ENCODE data around the gene ADAM19.

The ADAM19 gene

DNA sequence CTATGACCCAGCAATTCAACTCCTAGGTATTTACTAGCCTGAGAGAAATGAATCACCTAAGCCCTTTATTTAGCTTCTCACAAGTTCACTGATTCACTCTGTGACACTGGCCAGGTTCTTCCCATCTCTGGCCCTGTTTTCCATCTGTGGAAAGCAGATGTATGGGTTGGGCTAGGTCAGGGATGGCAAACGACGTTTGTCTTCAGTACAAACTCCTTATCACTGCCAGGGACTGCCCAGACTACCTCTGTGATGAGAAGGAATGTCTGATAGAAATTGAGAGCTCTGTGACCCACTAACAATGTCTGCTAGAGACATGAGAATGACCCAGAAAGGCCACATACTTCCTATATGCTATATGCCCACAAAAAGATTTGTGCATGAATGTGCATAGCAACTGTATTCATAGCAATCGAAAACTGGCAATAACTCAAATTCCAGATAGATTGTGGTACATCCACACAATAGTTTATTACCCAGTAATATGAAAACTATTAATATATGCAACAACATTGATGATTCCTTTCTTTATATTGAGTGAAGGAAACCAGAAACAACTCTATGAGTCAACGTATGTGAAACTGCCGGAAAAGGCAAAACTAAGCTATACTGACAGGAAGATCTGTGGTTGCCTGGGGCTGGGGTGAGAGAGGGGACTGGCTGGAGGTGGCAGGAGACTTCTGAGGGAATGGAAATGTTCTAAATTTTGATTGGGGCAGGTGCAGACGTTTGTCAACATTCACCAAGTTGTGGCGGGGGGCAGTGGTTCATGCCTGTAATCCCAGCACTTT is 32.0 kb upstream of the ADAM19 start:
- ChIA-PET CTCF (no interaction called here), POLR2A (no interaction called here)
- no peak for TF ChIP-seq LEF1 (IDR thresholded peaks at IDR 0.05; ENCODE audit: borderline replicate concordance)
- no peak for TF ChIP-seq ZNF384 (IDR thresholded peaks at IDR 0.05)
- TF ChIP-seq BHLHE40 (IDR thresholded peaks at IDR 0.05; ENCODE audit: borderline replicate concordance), result no peak
- no peak for TF ChIP-seq FOXM1 (IDR thresholded peaks at IDR 0.05; ENCODE audit: borderline replicate concordance)
- TF ChIP-seq FOXA1 (IDR thresholded peaks at IDR 0.05), result no peak
- TF ChIP-seq TARDBP (IDR thresholded peaks at IDR 0.05), result no peak
- no peak for TF ChIP-seq L3MBTL2 (conservative IDR thresholded peaks at IDR 0.05)
- no peak for TF ChIP-seq HDGF (IDR thresholded peaks at IDR 0.05; ENCODE audit: borderline replicate concordance)
- no peak for TF ChIP-seq PKNOX1 (IDR thresholded peaks at IDR 0.05)
- TF ChIP-seq NFRKB (IDR thresholded peaks at IDR 0.05), result no peak
- no peak for TF ChIP-seq ELF4 (IDR thresholded peaks at IDR 0.05)
- DNase-seq (ENCODE audit: extremely low spot score), result no peak

GRCh38 chr5:157606046-157606445 is 30.5 kb upstream of the ADAM19 start:
- no peak for DNase-seq (ENCODE audit: extremely low spot score)
- ChIA-PET CTCF (no interaction called here), POLR2A (no interaction called here)
- TF ChIP-seq ELF4 (IDR thresholded peaks at IDR 0.05) (no peak), ZNF384 (IDR thresholded peaks at IDR 0.05) (no peak), HDGF (IDR thresholded peaks at IDR 0.05; ENCODE audit: borderline replicate concordance) (no peak)

- ChIA-PET POLR2A (no interaction called here), CTCF (no interaction called here)
- DNase-seq (ENCODE audit: extremely low spot score), result no peak
- TF ChIP-seq HDGF (IDR thresholded peaks at IDR 0.05; ENCODE audit: borderline replicate concordance), result no peak
Measured at GRCh38 chr5:157603333-157604190, 28.0 kb upstream of the ADAM19 start.

DNA sequence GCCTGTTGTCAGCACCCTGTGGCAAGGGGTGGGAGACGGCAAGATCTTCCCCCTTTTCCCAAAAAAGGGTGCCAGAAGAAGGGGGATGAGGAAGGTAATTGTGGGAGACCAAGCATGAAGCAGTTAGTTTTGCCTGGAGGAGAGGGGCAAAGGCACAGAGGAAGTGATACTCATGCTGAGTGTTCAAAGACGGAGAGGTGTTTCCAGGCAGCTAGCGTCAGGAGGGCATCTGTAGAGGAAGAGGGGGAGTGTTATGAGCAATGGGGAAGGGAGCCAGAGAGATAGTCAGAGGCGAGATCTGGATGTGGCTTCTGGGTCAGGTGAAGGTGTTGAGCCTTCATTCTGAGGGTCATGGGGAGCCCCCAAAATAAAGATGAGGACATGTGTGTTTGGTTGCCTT is 26.9 kb upstream of the ADAM19 start:
- TF ChIP-seq LEF1 (IDR thresholded peaks at IDR 0.05; ENCODE audit: borderline replicate concordance) (no peak), FOXK2 (IDR thresholded peaks at IDR 0.05) (no peak), ELF4 (IDR thresholded peaks at IDR 0.05) (no peak), BHLHE40 (IDR thresholded peaks at IDR 0.05; ENCODE audit: borderline replicate concordance) (no peak), TARDBP (IDR thresholded peaks at IDR 0.05) (no peak), SP1 (IDR thresholded peaks at IDR 0.05) (no peak), L3MBTL2 (conservative IDR thresholded peaks at IDR 0.05) (no peak), PKNOX1 (IDR thresholded peaks at IDR 0.05) (no peak), FOXA1 (IDR thresholded peaks at IDR 0.05) (no peak), FOXM1 (IDR thresholded peaks at IDR 0.05; ENCODE audit: borderline replicate concordance) (no peak), NFRKB (IDR thresholded peaks at IDR 0.05) (no peak), HDGF (IDR thresholded peaks at IDR 0.05; ENCODE audit: borderline replicate concordance) (no peak), SUZ12 (IDR thresholded peaks at IDR 0.05) (no peak), ZNF384 (IDR thresholded peaks at IDR 0.05) (no peak), CTBP1 (IDR thresholded peaks at IDR 0.05; ENCODE audit: borderline replicate concordance) (no peak)
- ChIA-PET CTCF (no interaction called here), POLR2A (no interaction called here)
- DNase-seq (ENCODE audit: extremely low spot score), result no peak

DNA sequence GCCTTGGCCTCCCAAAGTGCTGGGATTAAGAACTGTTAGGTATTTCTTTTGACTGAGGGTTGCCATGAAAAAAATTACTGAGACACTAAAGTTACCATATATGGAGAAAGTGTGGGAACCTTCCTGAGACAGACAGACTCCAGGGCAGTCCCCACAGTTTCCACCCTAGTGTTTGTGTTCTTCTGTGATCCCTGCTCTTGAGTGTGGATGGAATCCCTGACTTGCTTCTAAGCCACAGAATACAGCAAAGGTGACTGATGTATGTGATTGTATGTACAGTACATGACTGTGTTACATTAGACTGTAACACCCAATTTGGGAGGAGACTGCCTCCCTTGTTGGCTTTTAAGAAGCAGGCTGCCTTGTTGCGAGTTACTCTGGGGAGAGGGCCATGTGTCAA is 24.7 kb upstream of the ADAM19 start:
- ChIA-PET POLR2A (no interaction called here), CTCF (no interaction called here)
- no peak for DNase-seq (ENCODE audit: extremely low spot score)
- TF ChIP-seq FOXK2 (IDR thresholded peaks at IDR 0.05), result no peak
- no peak for TF ChIP-seq BHLHE40 (IDR thresholded peaks at IDR 0.05; ENCODE audit: borderline replicate concordance)
- TF ChIP-seq NFRKB (IDR thresholded peaks at IDR 0.05), result no peak
- TF ChIP-seq TARDBP (IDR thresholded peaks at IDR 0.05), result no peak
- no peak for TF ChIP-seq ARNT (IDR thresholded peaks at IDR 0.05)
- no peak for TF ChIP-seq PKNOX1 (IDR thresholded peaks at IDR 0.05)
- no peak for TF ChIP-seq SUZ12 (IDR thresholded peaks at IDR 0.05)
- TF ChIP-seq FOXA1 (IDR thresholded peaks at IDR 0.05), result no peak
- TF ChIP-seq CTBP1 (IDR thresholded peaks at IDR 0.05; ENCODE audit: borderline replicate concordance), result no peak
- TF ChIP-seq HDGF (IDR thresholded peaks at IDR 0.05; ENCODE audit: borderline replicate concordance), result no peak

GRCh38 chr5:157599565-157599964 is 24.0 kb upstream of the ADAM19 start:
- ChIA-PET CTCF (no interaction called here), POLR2A (no interaction called here)
- DNase-seq (ENCODE audit: extremely low spot score), result no peak
- TF ChIP-seq SP1 (IDR thresholded peaks at IDR 0.05), result no peak
- TF ChIP-seq ARNT (IDR thresholded peaks at IDR 0.05), result no peak
- TF ChIP-seq PKNOX1 (IDR thresholded peaks at IDR 0.05), result no peak
- no peak for TF ChIP-seq FOXM1 (IDR thresholded peaks at IDR 0.05; ENCODE audit: borderline replicate concordance)
- TF ChIP-seq L3MBTL2 (conservative IDR thresholded peaks at IDR 0.05), result no peak
- no peak for TF ChIP-seq CTBP1 (IDR thresholded peaks at IDR 0.05; ENCODE audit: borderline replicate concordance)
- TF ChIP-seq ELF4 (IDR thresholded peaks at IDR 0.05), result no peak
